ENCODE results near the gene GAK.

GAK gene

GRCh38 chr4:964346-965025, 32.4 kb upstream of the GAK start:
- no peak for DNase-seq (ENCODE audit: low read depth)

DNA sequence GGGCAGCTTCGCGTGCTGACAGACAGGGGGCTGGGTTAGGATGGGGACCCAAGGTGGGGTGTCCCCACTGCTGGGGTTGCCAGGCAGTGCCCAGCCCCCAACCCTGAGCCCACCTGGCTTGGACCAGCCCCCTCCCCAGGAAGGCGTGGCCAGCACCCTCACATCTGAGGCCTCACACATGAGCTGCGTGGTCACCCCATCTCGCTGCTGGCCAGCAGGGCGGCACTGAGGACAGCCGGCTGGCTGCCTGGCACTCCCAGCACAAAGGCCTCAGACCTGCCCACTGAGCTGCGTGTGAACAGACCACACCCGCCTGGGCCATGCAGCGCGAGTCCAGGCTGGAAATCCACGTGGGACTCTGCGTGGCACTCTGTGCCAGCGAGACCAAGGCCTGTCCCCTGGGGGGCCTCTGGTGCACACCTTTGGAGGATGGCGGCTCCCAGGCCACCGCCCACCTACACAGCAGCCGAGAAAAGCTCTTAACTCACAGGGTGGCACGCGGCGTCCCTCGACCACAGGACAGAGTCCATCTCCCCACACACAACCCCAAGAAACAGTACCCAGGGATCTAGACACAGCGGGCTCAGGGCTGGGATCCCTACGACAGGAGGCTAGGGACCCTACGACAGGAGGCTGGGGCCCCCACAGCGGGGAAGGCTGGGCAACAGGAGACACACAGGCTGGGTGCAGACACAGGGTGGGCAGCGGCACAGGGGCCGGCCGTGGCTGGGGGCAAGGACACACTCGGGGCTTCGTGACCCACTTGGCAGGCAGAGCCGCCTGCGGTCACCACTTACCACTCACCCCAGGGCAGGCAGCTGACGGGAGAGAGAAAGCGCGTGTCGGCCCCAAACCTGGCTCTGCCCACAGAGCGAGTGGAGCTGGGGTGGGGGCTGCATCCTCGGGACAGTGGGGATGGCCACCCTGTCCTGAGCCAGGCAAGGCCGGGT, 31.4 kb upstream of the GAK start:
- no peak for DNase-seq (ENCODE audit: low read depth)

DNA sequence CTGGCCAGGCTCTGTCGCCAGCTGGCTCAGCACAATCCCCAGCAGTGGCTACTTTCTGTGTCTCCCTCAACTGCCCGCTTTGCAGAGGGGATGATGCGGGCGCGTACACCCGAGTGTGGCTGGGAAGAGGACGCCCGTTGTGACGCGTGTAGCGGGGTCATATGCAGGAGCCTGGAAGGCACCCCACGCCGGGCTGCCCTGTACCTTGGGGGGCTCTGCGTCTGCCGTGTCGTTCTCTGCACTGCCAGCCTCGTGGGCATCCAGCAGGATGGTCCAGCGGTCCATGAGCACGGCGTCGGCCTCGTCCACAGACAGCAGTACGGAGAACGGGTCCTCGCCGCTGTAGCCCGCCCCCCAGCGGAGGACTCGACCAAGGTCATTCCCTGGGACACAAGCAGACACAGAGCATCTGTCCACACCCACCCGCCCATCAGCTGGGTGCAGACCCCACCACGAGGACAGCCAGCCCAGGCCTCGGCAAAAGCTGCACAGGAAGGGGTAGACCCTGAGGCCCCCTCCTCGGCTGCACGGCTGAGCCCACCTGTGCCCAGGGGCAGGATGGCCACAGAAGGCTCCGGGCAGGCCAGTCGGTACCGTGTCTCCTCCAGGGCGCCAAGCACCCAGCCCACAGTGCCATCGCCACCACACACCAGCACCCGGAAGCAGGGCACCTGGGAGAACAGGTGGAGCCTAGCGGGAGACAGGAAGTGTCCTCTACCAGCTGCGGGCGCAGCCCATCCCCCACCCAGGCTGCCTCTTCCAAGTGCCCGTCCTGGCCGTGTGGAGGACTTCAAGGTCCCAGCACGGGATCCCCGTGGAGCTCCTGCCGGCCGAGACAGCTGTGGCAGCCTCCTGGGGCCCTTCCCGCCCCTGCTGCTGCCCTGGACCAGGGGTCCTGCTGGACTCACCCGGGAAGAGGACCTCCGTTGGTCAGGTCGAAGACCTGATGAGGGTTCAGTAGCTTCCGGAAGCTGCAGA, 30.4 kb upstream of the GAK start:
- DNase-seq (ENCODE audit: low read depth): no peak

GRCh38 chr4:961351-962230, 29.5 kb upstream of the GAK start:
- DNase-seq (ENCODE audit: low read depth): no peak

DNA sequence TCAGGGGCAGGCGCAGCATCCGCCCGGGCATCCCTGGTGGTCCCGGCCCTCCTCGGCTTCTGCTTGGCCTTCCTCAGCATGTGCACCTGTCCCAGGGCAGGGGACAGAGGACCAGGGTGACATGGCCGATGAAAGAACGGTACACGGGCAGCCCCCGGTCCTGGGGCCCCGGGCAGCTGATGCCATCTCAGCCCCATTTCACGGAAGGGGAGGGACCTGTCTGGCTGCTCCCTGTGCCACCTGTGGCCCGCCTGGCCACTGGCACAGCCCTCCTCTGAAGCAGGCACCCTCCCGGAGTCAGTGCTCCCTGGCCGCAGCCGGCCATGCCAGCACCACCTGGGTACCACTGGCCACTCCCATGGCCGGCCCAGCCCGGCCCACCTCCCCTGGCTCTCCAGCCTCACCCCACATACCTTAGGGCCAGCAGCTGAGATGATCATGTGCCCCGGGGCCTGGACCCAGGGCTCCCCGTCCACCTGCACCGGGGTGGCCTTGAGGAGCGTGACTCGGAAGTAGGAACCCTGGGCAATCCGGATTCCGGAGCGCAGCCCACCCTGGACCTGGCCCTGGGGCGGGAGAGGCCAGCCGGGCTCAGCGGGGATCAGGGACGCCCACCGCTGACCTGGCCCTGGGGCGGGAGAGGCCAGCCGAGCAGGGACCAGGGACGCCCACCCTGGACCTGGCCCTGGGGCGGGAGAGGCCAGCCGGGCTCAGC, 28.7 kb upstream of the GAK start:
- no peak for DNase-seq (ENCODE audit: low read depth)

DNA sequence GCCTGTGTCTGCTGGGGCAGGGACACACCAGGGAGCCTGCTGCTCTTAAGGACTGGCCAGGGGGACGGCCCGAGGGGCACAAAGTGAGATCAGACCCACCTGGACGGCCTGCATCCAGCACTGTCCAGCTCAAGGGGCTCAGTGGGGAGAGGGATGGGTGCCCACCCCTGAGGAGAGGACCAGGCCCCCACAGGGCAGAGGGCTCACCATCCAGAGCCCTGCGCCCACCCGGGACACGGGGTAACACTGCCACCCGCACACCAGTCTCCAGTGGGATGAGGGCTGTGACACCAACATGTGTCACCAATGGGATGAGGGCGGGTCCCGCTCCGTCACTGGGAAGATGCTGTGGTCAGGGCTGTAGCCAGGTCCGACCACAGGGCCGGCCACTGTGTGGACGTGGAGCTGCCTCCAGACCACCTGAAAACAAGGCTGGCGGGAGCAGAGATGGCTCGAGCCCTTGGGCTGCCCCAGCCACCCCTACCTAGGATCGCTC, 28.1 kb upstream of the GAK start:
- no peak for DNase-seq (ENCODE audit: low read depth)

DNA sequence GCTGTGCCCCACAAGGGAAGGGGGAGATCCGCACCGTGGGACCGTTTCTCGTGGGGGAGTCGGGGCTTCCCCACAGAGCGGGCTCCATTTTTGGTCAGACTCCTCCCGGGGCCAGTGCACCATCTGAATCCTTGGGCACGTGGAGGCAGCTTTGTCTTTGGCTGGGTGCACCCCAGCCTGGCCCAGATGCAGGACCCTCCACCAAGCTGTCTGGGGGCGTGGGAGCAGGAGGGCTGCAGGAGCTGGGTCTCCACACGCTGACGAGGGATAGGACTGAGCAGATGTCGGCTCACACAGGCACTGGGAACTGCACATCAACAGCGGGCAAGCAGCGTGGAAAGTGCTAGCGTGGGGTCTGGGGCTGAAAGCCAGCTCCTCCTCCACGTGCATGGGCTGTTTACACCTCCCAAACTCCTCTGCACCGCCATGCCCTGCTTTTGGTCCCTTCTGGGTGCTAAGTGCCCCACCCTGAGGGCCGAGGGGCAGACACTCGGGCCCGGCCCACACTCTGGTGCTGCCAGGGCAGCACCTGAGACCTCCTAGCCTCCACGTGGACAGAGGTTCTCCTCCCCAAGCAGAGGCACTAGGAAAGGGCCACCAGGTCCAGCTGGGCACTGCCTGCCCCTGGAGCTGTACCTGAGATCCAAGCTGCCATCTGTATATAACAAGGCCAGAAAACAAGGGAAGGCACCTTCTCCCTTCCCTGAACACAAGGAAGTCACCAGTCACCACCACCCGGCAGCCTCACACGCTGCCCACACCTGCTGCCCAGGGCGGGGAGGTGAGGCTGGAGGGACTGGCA, 27.4 kb upstream of the GAK start:
- no peak for DNase-seq (ENCODE audit: low read depth)

DNA sequence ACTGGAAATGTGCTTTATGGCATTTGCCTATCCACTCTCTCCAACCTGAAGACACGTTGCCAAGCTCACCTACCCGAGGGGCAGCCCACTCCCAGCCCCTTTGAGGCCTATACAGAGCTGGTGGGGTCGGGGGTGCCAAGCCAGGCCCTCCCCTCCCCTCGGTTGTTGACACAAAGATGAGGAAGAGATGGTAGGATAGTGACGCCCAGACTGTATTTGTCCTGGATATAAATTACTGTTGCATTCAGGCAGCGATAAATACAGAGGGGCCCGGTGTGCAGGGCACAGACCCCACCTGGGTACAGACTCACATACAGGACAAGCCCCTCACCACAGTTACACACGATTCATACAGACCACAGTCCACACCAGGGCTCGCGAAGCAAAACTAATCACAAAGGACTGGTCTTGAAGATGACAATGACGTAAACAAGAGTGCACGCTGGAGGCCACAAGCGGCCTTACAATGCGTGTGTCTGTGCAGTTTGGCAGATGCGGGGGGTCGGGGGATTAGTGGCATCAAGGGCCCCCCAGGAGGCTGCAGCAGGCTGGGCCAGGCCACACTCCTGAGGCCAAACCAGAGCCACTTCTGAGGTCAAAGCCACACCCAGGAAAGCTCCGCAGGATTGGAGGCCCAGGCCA, 26.7 kb upstream of the GAK start:
- no peak for DNase-seq (ENCODE audit: low read depth)

DNA sequence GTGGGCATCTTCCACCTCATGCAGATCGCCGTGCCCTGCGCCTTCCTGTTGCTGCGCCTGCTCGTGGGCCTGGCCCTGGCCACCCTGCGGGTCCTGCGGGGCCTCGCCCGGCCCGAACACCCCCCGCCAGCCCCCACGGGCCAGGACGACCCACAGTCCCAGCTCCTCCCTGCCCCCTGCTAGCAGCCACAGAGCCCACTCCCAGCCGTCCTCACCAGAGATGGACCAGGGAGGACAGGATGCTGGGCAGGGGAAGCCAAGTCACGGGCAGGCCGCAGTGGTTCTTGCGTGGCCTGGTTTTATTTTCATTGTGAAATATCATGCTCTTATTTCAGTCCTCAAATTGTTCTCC, 26.2 kb upstream of the GAK start:
- DNase-seq (ENCODE audit: low read depth): no peak

- DNase-seq (ENCODE audit: low read depth): no peak
These were observed 25.6 kb upstream of the GAK start for GRCh38 chr4:957581-958313.

- no peak for DNase-seq (ENCODE audit: low read depth)
These were observed 25.1 kb upstream of the GAK start for GRCh38 chr4:957231-957580.

GRCh38 chr4:956531-957230, 24.6 kb upstream of the GAK start:
- no peak for DNase-seq (ENCODE audit: low read depth)

- DNase-seq (ENCODE audit: low read depth): no peak
These were observed 23.8 kb upstream of the GAK start for GRCh38 chr4:955931-956381.

GRCh38 chr4:955161-955921, 23.2 kb upstream of the GAK start:
- no peak for DNase-seq (ENCODE audit: low read depth)

DNA sequence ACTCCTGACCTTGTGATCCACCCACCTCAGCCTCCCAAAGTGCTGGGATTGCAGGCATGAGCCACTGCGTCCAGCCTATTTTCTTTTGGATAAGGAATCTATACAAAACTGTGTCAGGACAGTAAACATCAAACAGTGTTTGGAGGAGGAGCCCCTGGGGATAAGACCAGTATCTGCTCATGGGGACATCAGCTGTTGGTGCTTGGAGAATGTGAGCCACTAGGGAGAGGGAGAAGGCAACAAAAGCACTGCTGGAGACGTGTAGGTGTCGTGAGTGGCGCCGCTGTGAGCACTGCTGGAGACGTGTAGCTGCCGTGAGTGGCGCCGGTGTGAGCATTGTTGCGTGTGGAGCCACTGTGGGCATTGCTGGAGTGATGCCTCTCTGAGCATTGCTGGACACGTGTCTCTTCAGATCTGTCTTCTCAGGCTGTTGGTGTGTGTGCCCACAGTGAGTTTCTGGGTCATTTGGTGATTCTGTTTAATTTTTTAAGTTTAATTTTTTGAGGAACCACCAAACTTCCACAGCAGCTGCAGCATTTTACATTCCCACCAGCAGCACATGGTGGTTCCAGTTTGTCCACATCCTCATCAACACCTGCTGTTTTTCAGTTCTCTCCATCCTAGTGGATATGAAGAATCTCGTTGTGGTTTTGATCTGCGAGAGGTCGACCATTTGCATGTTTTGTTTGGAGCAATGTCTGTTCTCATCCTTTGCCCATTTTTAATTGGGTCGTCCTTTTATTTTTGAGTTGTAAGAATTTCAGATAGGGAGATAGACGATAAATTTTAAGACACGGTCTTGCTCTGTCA, 22.3 kb upstream of the GAK start:
- no peak for DNase-seq (ENCODE audit: low read depth)

GRCh38 chr4:953574-953915, 21.4 kb upstream of the GAK start:
- DNase-seq (ENCODE audit: low read depth): no peak

Measured in stimulated activated CD4-positive, alpha-beta T cell treated with anti-CD3 and anti-CD28 coated beads, Interleukin-2, amount 100 ng/mL, for 4 hours (primary cell).